Measurements from ENCODE around the gene CD2AP.

Gene CD2AP

DNA sequence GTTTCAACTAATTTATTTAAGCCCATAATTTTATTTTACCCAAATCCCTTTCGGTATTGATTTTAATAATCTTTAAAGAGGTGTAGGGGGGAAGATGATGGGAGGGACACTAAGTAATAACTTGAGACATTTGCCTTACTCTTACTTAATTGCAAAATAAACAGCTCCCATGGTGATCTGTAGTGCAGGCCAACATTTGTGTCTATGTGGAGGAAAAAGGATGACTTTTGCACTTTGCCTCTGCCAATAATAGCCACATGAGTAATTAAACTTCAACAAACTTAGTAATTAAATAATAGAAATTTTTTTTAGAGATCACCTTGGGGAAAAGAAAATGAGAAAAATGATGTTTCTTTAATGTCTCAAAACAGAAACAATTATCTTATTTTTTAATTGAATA, 29.9 kb upstream of the CD2AP start:
- H3K27ac ChIP-seq (ENCODE audit: low read depth, low read length), result no peak overlapping the region
- H3K36me3 ChIP-seq (ENCODE audit: control insufficient read depth, insufficient read depth, low read length), result no peaks in the 10 kb centered on the region
- H3K27me3 ChIP-seq (ENCODE audit: control insufficient read depth, insufficient read depth, low read length), result no peaks in the 10 kb centered on the region
- no peak overlapping the region for H3K4me3 ChIP-seq (ENCODE audit: low read length)
- H3K4me1 ChIP-seq (ENCODE audit: control insufficient read depth, insufficient read depth, low read length), result no peaks in the 10 kb centered on the region
- H3K9ac ChIP-seq (ENCODE audit: low read length), result no peak overlapping the region

DNA sequence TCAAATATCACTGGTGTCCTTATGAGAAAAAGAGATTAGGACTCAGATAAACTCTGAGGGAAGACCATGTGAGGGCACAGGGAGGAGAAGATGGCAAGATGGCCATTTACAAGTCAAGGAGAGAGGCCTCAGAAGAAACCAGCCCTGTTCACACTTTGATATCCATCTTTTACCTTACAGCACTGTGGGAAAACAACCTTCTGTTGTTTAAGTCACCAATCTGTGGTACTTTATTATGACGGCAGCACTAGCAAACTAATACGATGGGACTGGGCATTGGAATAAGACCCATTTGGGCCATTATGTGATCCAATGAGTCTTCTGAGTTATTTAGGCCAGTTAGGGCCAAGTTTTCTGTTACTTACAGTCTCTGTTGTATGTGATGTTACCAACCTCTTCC, 26.4 kb upstream of the CD2AP start:
- Histone ChIP-seq H3K9ac (ENCODE audit: low read length) (no peak overlapping the region), H3K4me1 (ENCODE audit: control insufficient read depth, insufficient read depth, low read length) (no peaks in the 10 kb centered on the region), H3K36me3 (ENCODE audit: control insufficient read depth, insufficient read depth, low read length) (no peaks in the 10 kb centered on the region), H3K27ac (ENCODE audit: low read depth, low read length) (no peak overlapping the region), H3K27me3 (ENCODE audit: control insufficient read depth, insufficient read depth, low read length) (no peaks in the 10 kb centered on the region), H3K4me3 (ENCODE audit: low read length) (no peak overlapping the region)

DNA sequence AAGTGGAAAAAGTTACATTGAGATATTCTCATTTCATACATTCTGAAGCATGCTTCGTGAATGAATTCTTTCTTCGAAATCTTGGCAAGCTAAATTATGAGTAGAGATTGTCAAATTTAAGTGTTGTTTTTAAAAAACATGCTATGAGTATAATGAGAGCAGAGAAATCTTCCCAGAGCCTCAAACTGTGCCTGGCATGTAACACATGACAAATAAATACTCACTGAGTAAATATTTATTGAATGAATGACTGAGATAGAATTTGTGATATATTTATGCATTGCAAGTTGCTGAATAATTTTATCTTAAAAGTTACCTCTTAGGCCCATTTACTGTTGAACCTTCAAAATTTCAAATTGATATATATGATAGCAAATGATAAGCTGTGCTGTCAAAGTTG, 24.7 kb upstream of the CD2AP start:
- H3K4me3 ChIP-seq (ENCODE audit: low read length), result no peak overlapping the region
- no peak overlapping the region for H3K9ac ChIP-seq (ENCODE audit: low read length)
- no peaks in the 10 kb centered on the region for H3K36me3 ChIP-seq (ENCODE audit: control insufficient read depth, insufficient read depth, low read length)
- H3K27me3 ChIP-seq (ENCODE audit: control insufficient read depth, insufficient read depth, low read length), result no peaks in the 10 kb centered on the region
- no peaks in the 10 kb centered on the region for H3K4me1 ChIP-seq (ENCODE audit: control insufficient read depth, insufficient read depth, low read length)
- no peak overlapping the region for H3K27ac ChIP-seq (ENCODE audit: low read depth, low read length)

DNA sequence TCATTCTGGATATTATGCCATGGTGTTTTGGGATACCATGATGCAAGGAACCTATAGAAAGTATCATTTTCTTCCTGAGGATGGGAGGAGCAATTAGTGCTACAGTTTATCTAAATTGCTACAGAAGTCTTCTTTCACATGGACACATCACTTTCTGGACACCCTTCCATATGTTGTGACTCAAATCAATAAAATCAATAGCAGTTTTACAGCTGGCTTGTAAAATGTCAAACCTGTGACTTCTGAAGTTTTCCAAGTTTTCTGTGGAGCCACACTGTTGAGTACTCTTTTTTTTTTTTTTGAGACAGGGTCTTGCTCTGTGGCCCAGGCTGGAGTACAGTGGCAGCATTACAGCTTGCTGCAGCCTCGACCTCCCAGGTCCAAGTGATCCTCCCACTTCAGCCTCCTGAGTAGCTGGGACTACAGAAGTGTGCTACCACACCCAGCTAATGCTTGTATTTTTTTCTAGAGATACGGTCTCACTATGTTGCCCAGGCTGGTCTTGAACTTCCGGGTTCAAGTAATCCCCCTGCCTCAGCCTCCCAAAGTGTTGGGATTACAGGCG, 24.1 kb upstream of the CD2AP start:
- H3K27me3 ChIP-seq (ENCODE audit: control insufficient read depth, insufficient read depth, low read length), result no peaks in the 10 kb centered on the region
- H3K4me3 ChIP-seq (ENCODE audit: low read length), result no peak overlapping the region
- H3K9ac ChIP-seq (ENCODE audit: low read length), result no peak overlapping the region
- no peaks in the 10 kb centered on the region for H3K36me3 ChIP-seq (ENCODE audit: control insufficient read depth, insufficient read depth, low read length)
- no peak overlapping the region for H3K27ac ChIP-seq (ENCODE audit: low read depth, low read length)
- no peaks in the 10 kb centered on the region for H3K4me1 ChIP-seq (ENCODE audit: control insufficient read depth, insufficient read depth, low read length)

DNA sequence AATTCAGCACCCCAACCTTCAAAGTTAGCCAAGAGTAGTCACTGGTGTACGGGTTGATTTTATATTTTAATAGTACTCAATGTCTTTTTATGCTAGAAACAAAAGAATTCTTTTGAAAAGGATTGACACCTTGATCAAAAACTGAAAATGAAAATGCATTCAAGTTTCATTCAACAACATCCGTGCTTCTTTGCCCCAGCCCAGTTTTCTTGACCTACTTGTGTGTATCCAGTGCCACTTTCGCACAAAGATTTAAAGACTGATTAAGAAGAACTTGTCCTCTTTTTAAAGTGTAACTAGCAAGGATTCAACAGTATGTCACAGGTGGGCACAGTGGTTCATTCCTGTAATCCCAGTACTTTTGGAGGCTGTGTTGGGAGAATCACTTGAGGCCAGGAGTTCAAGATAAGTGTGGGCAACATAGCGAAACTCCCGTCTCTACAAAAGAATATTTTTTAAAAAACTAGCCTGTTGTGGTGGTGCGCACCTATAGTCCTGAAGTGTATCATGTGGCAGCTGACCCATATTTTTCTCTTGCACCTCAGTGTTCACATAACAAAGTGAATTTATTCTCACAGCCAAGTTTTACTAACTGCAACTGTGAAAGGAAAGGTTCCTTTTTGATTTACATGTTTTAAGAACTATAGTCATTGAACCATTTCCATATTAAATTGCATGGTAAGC, 22.7 kb upstream of the CD2AP start:
- H3K4me1 ChIP-seq (ENCODE audit: control insufficient read depth, insufficient read depth, low read length), result no peaks in the 10 kb centered on the region
- H3K27me3 ChIP-seq (ENCODE audit: control insufficient read depth, insufficient read depth, low read length), result no peaks in the 10 kb centered on the region
- H3K36me3 ChIP-seq (ENCODE audit: control insufficient read depth, insufficient read depth, low read length), result no peaks in the 10 kb centered on the region
- H3K9ac ChIP-seq (ENCODE audit: low read length), result no peak overlapping the region
- no peak overlapping the region for H3K4me3 ChIP-seq (ENCODE audit: low read length)
- H3K27ac ChIP-seq (ENCODE audit: low read depth, low read length), result no peak overlapping the region

DNA sequence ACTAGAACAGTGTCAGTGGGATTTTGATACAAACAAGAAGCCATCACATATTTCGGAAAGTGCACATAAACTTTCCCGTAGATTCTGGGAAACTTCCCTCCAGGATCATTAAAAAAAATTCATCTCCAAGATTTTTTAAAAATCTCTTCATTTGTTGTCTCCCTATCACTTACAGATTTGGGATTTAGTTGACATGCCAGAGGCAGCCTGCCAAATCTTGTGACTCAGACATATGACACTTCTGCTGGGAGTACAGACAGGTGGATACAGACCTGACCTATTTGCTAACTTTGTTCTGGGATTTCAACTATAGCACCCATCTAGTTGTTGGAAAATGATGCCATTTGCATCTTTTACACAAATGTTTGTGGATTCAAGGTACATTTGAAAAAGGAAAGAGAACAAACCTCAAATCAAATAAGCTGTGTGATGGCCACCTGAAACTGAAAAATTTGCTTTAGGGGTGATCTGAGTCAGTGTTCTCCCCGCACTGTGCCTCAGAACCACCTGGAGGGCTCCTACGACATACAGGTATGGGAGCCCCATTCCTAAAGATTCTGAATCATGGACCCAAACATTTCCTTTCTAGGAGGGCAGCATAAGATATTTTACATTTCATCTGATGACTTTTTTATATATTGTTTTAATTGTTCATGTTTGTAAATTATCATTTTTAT, 21.9 kb upstream of the CD2AP start:
- Histone ChIP-seq H3K9ac (ENCODE audit: low read length) (no peak overlapping the region), H3K27me3 (ENCODE audit: control insufficient read depth, insufficient read depth, low read length) (no peaks in the 10 kb centered on the region), H3K36me3 (ENCODE audit: control insufficient read depth, insufficient read depth, low read length) (no peaks in the 10 kb centered on the region), H3K4me3 (ENCODE audit: low read length) (no peak overlapping the region), H3K27ac (ENCODE audit: low read depth, low read length) (no peak overlapping the region), H3K4me1 (ENCODE audit: control insufficient read depth, insufficient read depth, low read length) (no peaks in the 10 kb centered on the region)

DNA sequence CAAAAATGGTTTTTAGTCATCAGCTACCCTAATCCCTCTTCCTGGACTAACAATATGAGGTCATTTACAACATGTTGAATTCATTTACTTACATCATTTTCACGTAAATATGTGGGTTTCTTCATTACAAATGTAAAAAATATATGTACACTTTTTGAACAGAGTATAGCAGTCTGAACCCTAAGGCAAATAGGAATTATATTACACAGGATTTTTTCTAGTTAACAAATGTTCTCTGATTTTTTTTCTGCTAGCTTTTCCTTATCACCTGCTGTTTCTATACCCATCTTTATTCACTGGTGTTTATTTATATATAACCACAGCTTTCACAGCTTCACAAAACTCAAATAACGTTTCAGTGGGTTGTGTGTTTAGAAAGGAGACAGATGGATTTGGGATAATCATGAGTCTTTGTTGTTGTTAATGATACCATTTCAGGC, 21.0 kb upstream of the CD2AP start:
- no peaks in the 10 kb centered on the region for H3K27me3 ChIP-seq (ENCODE audit: control insufficient read depth, insufficient read depth, low read length)
- H3K27ac ChIP-seq (ENCODE audit: low read depth, low read length), result no peak overlapping the region
- H3K9ac ChIP-seq (ENCODE audit: low read length), result no peak overlapping the region
- no peaks in the 10 kb centered on the region for H3K36me3 ChIP-seq (ENCODE audit: control insufficient read depth, insufficient read depth, low read length)
- H3K4me3 ChIP-seq (ENCODE audit: low read length), result no peak overlapping the region
- H3K4me1 ChIP-seq (ENCODE audit: control insufficient read depth, insufficient read depth, low read length), result no peaks in the 10 kb centered on the region

DNA sequence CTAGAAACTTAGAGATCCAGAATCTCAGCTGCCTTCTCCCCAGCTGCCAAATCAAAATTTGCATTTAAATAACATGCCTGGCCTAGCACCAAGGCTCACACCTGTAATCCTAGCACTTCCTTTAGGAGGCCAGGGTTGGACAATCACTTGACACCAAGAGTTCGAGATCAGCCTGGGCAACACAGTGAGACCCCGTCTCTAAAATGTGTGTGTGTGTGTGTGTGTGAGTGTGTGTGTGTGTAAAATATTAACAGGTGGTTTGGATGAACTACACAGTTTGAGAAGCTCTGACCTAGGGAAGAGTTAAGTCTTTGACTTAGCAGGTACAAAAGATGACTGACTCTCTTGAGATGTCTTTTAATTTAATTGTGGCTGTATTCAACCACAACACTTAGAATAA, 20.2 kb upstream of the CD2AP start:
- Histone ChIP-seq H3K9ac (ENCODE audit: low read length) (no peak overlapping the region), H3K27me3 (ENCODE audit: control insufficient read depth, insufficient read depth, low read length) (no peaks in the 10 kb centered on the region), H3K4me1 (ENCODE audit: control insufficient read depth, insufficient read depth, low read length) (no peaks in the 10 kb centered on the region), H3K27ac (ENCODE audit: low read depth, low read length) (no peak overlapping the region), H3K4me3 (ENCODE audit: low read length) (no peak overlapping the region), H3K36me3 (ENCODE audit: control insufficient read depth, insufficient read depth, low read length) (no peaks in the 10 kb centered on the region)

DNA sequence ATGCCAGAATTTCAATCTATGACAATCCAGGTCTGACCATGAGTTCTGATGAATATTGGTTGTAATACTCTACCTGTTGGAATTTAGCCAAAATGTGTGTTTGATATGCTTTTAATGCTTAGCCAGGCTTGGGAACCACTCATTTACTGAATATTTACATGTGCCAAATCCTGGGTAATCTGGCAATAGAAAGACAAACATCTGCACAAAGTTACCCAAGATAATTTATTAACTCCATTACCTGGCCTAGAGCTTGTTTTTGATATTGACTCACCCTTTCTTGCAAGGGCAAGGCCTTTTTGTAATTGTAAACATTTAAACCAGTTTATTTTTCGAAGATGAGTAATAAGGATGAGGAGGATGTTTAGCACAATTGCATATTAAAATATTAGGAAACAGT, 13.5 kb upstream of the CD2AP start:
- no peak overlapping the region for H3K4me3 ChIP-seq (ENCODE audit: low read length)
- H3K27ac ChIP-seq (ENCODE audit: low read depth, low read length), result no peak overlapping the region
- H3K9ac ChIP-seq (ENCODE audit: low read length), result no peak overlapping the region
- H3K4me1 ChIP-seq (ENCODE audit: control insufficient read depth, insufficient read depth, low read length), result no peaks in the 10 kb centered on the region
- no peaks in the 10 kb centered on the region for H3K36me3 ChIP-seq (ENCODE audit: control insufficient read depth, insufficient read depth, low read length)
- no peaks in the 10 kb centered on the region for H3K27me3 ChIP-seq (ENCODE audit: control insufficient read depth, insufficient read depth, low read length)

DNA sequence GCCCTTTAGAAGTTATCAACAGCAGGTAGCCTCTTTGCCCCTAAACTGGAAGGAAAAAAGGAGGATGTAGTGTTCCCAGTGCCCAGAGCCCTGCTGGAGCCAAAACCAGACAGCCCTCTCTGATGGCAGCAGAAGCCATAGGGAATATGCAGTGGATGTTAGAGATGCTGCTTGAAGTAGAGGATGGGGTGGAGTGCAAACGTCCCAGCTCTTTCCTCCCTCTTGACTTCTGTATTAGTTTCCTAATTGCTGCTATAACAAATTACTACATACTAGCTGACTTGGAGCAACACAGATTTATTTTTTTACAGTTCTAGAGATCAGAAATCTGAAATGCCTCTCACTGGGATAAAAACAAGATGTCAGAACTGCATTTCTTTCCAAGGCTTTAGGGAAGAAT, 12.5 kb upstream of the CD2AP start:
- Histone ChIP-seq H3K4me1 (ENCODE audit: control insufficient read depth, insufficient read depth, low read length) (no peaks in the 10 kb centered on the region), H3K27me3 (ENCODE audit: control insufficient read depth, insufficient read depth, low read length) (no peaks in the 10 kb centered on the region), H3K9ac (ENCODE audit: low read length) (no peak overlapping the region), H3K4me3 (ENCODE audit: low read length) (no peak overlapping the region), H3K27ac (ENCODE audit: low read depth, low read length) (no peak overlapping the region), H3K36me3 (ENCODE audit: control insufficient read depth, insufficient read depth, low read length) (no peaks in the 10 kb centered on the region)

DNA sequence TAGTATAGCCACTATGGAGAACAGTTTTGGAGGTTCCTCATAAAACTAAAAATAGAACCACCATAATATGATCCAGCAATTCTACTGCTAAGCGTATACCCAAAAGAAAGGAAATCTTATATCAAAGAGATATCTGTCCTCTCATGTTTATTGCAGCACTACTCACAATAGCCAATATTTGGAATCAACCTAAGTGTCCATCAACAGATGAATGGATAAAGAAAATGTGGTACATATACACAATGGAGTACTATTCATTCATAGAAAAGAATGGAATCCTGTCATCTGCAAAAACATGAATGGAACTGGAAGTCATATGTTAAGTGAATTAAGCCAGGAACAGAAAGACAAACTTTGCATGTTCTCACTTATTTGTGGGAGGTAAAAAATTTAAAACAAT, 5.7 kb upstream of the CD2AP start:
- no peak overlapping the region for H3K27ac ChIP-seq (ENCODE audit: low read depth, low read length)
- H3K4me3 ChIP-seq (ENCODE audit: low read length), result no peak overlapping the region
- no peaks in the 10 kb centered on the region for H3K36me3 ChIP-seq (ENCODE audit: control insufficient read depth, insufficient read depth, low read length)
- H3K4me1 ChIP-seq (ENCODE audit: control insufficient read depth, insufficient read depth, low read length), result no peaks in the 10 kb centered on the region
- no peak overlapping the region for H3K9ac ChIP-seq (ENCODE audit: low read length)
- H3K27me3 ChIP-seq (ENCODE audit: control insufficient read depth, insufficient read depth, low read length), result no peaks in the 10 kb centered on the region

DNA sequence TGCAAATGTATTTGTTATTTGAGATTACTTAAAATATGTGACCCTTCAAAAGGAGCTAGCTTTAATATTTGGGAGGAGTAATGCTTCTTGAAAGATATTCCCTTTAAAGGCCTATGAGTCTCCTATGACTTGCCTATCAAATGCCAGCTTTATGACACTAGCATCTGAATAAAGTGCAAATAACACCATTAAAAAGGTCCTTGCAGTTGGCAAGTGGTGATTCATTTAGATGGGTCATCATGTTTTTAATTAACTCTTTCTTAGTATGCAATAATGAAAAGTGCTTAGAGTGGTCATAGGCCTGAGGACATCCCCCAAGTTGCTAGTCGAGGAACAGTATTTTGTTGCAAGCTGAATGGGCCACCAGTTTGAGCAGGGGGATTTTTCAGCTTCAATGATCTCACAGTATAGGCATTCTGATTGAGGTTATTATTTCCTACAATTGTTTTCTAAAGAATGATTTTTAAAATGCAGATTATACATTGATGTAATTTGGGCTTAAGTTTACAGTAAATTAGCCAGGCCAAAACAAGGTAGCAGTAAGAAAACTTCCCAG, 3.7 kb upstream of the CD2AP start:
- Histone ChIP-seq H3K27ac (ENCODE audit: low read depth, low read length) (no peak overlapping the region), H3K4me3 (ENCODE audit: low read length) (no peak overlapping the region), H3K27me3 (ENCODE audit: control insufficient read depth, insufficient read depth, low read length) (no peaks in the 10 kb centered on the region), H3K36me3 (ENCODE audit: control insufficient read depth, insufficient read depth, low read length) (no peaks in the 10 kb centered on the region), H3K4me1 (ENCODE audit: control insufficient read depth, insufficient read depth, low read length) (no peaks in the 10 kb centered on the region), H3K9ac (ENCODE audit: low read length) (no peak overlapping the region)

Measured in rectal smooth muscle tissue (tissue), 1 donor.